GM23338 (cell line): ENCODE data around the gene TRIM42. TPM values are rescaled to one million over a fixed set of nuclear protein-coding genes. Genes with fewer than 3 reads are reported as not detected.

Experiments
- ATAC-seq: fragments of 200-7000 bp; cut with Tn5 transposase; 3 replicates; pipeline ENCODE4 v1.9.1; 2020
- DNase-seq: peaks from one replicate; pipeline ENCODE4 v3.0.0-alpha.2; 2015; ENCODE audit warnings: low spot score
- H2AFZ ChIP-seq: fragments of 200-600 bp; sonication (generic); 2 replicates; pipeline ENCODE4 v1.8.0; 2016; ENCODE audit warnings: antibody characterized with exemption, mild to moderate bottlenecking, moderate library complexity
- H3F3A ChIP-seq: fragments of 200-600 bp; sonication (generic); replicated peaks from 2 replicates; pipeline ENCODE4 v1.8.0; 2017; ENCODE audit warnings: antibody characterized with exemption, mixed run types, low read depth
- H3K27ac ChIP-seq: fragments of 200-600 bp; sonication (generic); 2 replicates; pipeline ENCODE4 v1.6.1; 2016; ENCODE audit warnings: low read depth
- H3K27me3 ChIP-seq: fragments of 200-600 bp; sonication (generic); 2 replicates; pipeline ENCODE4 v1.8.0; 2016; ENCODE audit warnings: mild to moderate bottlenecking, mixed run types, moderate library complexity; ENCODE audit not compliant: insufficient read depth
- H3K36me3 ChIP-seq: fragments of 200-600 bp; sonication (generic); 2 replicates; pipeline ENCODE4 v1.8.0; 2016; ENCODE audit warnings: mild to moderate bottlenecking; ENCODE audit not compliant: insufficient read depth
- H3K4me1 ChIP-seq: fragments of 200-600 bp; sonication (generic); 2 replicates; pipeline ENCODE4 v1.8.0; 2016; ENCODE audit warnings: mild to moderate bottlenecking, moderate library complexity; ENCODE audit not compliant: insufficient read depth
- H3K4me2 ChIP-seq: fragments of 200-600 bp; sonication (generic); 2 replicates; pipeline ENCODE4 v1.7.1; 2017; ENCODE audit warnings: mixed run types
- H3K4me3 ChIP-seq: fragments of 200-600 bp; sonication (generic); 2 replicates; pipeline ENCODE4 v1.6.1; 2016; ENCODE audit warnings: mixed run types
- H3K79me2 ChIP-seq: fragments of 200-600 bp; sonication (generic); replicated peaks from 2 replicates; pipeline ENCODE4 v1.8.0; 2017; ENCODE audit warnings: mild to moderate bottlenecking; ENCODE audit not compliant: insufficient read depth
- H3K9me2 ChIP-seq: fragments of 200-600 bp; sonication (generic); 2 replicates; pipeline ENCODE4 v1.8.0; 2017; ENCODE audit not compliant: insufficient read depth
- H4K20me1 ChIP-seq: fragments of 200-600 bp; sonication (generic); replicated peaks from 2 replicates; pipeline ENCODE4 v1.8.0; 2017; ENCODE audit warnings: mild to moderate bottlenecking; ENCODE audit not compliant: insufficient read depth
- H3K27ac Mint-ChIP-seq: 2 replicates; pipeline ENCODE4 v1.8.0; 2020; ENCODE audit warnings: inconsistent platforms, mild to moderate bottlenecking, moderate library complexity, mixed read lengths
- H3K27me3 Mint-ChIP-seq: 3 replicates; pipeline ENCODE4 v1.8.0; 2022; ENCODE audit warnings: low read depth, mild to moderate bottlenecking, moderate library complexity, mixed read lengths, inconsistent platforms; ENCODE audit not compliant: insufficient read depth, poor library complexity
- H3K36me3 Mint-ChIP-seq: 3 replicates; pipeline ENCODE4 v1.8.0; 2021; ENCODE audit warnings: low read depth, mild to moderate bottlenecking, inconsistent platforms, moderate library complexity, mixed read lengths
- H3K4me1 Mint-ChIP-seq: 3 replicates; pipeline ENCODE4 v1.8.0; 2020; ENCODE audit warnings: mild to moderate bottlenecking, inconsistent platforms, mixed read lengths
- H3K4me3 Mint-ChIP-seq: 3 replicates; pipeline ENCODE4 v1.8.0; 2021; ENCODE audit warnings: moderate library complexity, mild to moderate bottlenecking, inconsistent platforms, mixed read lengths
- H3K9me3 Mint-ChIP-seq: 3 replicates; pipeline ENCODE4 v1.8.0; 2020; ENCODE audit warnings: moderate library complexity, mild to moderate bottlenecking, inconsistent platforms, mixed read lengths
- CREB1 ChIP-seq: fragments of 250-450 bp; sonication (Bioruptor Pico); IDR thresholded peaks from 2 replicates; pipeline ENCODE4 v1.5.0; 2020; ENCODE audit warnings: low read depth, mild to moderate bottlenecking, moderate library complexity
- EZH2 ChIP-seq: fragments of 200-600 bp; sonication (generic); IDR thresholded peaks from one replicate; pipeline ENCODE4 v1.8.0; 2017; ENCODE audit warnings: antibody characterized with exemption, mild to moderate bottlenecking, low read depth; ENCODE audit not compliant: unreplicated experiment
- JUNB ChIP-seq: IDR thresholded peaks from one replicate; pipeline ENCODE4 v1.6.1; 2016; ENCODE audit warnings: antibody characterized with exemption; ENCODE audit not compliant: unreplicated experiment
- NANOG ChIP-seq: IDR thresholded peaks from 2 replicates; pipeline ENCODE4 v1.6.1; 2016; ENCODE audit warnings: antibody characterized with exemption, borderline replicate concordance
- POLR2AphosphoS5 ChIP-seq: IDR thresholded peaks from 2 replicates; pipeline ENCODE4 v1.6.1; 2016; ENCODE audit warnings: antibody characterized with exemption, low read depth
- REST ChIP-seq: IDR thresholded peaks from one replicate; pipeline ENCODE4 v1.6.1; 2018; ENCODE audit warnings: antibody characterized with exemption; ENCODE audit not compliant: unreplicated experiment
- ZNF331 ChIP-seq: fragments of 250-450 bp; sonication (Bioruptor Pico); IDR thresholded peaks from 2 replicates; pipeline ENCODE4 v1.5.0; 2020; ENCODE audit warnings: low read depth, mild to moderate bottlenecking, moderate library complexity
- ZNF462 ChIP-seq: fragments of 250-450 bp; sonication (Bioruptor Pico); IDR thresholded peaks from 2 replicates; pipeline ENCODE4 v1.5.0; 2020; ENCODE audit warnings: mild to moderate bottlenecking, moderate library complexity
- polyA plus RNA-seq: library from polyadenylated mRNA; unstranded; fragments of >200 nt; fragmentation: Nextera tagmentation; extraction: Ambion mirVana; gene quantifications from 2 replicates; pipeline ENCODE4 v1.2.1, GENCODE V29; 2016
- total RNA-seq: library from RNA; depleted of rRNA; stranded (reverse); fragments of >200 nt; shearing (Covaris generic); gene quantifications from 2 replicates; pipeline ENCODE4 v1.2.3, GENCODE V29; 2014

Gene TRIM42
- total and polyA plus RNA-seq, 2 experiments from 2014 or later = not detected

GRCh38 chr3:140705954-140706353 is 28.1 kb downstream of the TRIM42 start (continued):
- no peak for TF ChIP-seq ZNF462 (CRISPR knock-in tag)

- Mint-ChIP-seq H3K4me1 (no peaks in the 10 kb centered on the region), H3K27me3 (no peaks in the 10 kb centered on the region), H3K4me3 (no peak overlapping the region), H3K27ac (no peak overlapping the region), H3K9me3 (peaks cover 27% of the 10 kb centered on the region), H3K36me3 (peaks cover 7% of the 10 kb centered on the region)
- Histone ChIP-seq H3K4me1 (no peaks in the 10 kb centered on the region), H3K4me3 (no peak overlapping the region), H2AFZ (no peak overlapping the region), H3K27me3 (no peaks in the 10 kb centered on the region), H3K4me2 (no peak overlapping the region), H3K9me2 (no peaks in the 10 kb centered on the region), H3F3A (no peaks in the 10 kb centered on the region), H4K20me1 (no peaks in the 10 kb centered on the region), H3K36me3 (no peaks in the 10 kb centered on the region), H3K79me2 (no peaks in the 10 kb centered on the region), H3K27ac (no peak overlapping the region)
- ATAC-seq = no peak
- DNase-seq = no peak
- no peak for TF ChIP-seq REST
- no peak for TF ChIP-seq NANOG
- no peak for TF ChIP-seq ZNF331
- TF ChIP-seq POLR2AphosphoS5 = no peak
- no peak for TF ChIP-seq EZH2
- TF ChIP-seq CREB1 (CRISPR knock-in tag) = no peak
- TF ChIP-seq JUNB = no peak
Observed at GRCh38 chr3:140706360-140706759, 28.5 kb downstream of the TRIM42 start.
